IMR-90 (cell line): ENCODE measurements around the gene IRS2. TPM values are rescaled to one million over a fixed set of nuclear protein-coding genes. Genes with fewer than 3 reads are reported as not detected.
A peak's percentile ranks its signal among the peaks of the same experiment; 100 is the strongest.

ENCODE experiments used
- ATAC-seq: fragments of 200-7000 bp; cut with Tn5 transposase; 2 replicates; pipeline ENCODE4 v1.9.1; 2020; ENCODE audit warnings: low read depth, mild to moderate bottlenecking, moderate library complexity
- BruUV-seq: library from RNA; stranded (reverse); fragments of 400-500 nt; replicated peaks from 2 replicates; lab custom pipeline; 2021; lab: Mats Ljungman, UMichigan
- CTCF ChIA-PET: fragments of 300-600 bp; formaldehyde crosslinking; extraction: SDS; loops from one replicate; lab custom pipeline; 2021; ENCODE audit warnings: antibody characterized with exemption; lab: Yijun Ruan, JAX
- POLR2A ChIA-PET: fragments of 300-600 bp; sonication (Branson Sonifier 250); formaldehyde crosslinking; loops from one replicate; lab custom pipeline; 2022; ENCODE audit warnings: antibody characterized with exemption; ENCODE audit not compliant: unreplicated experiment; lab: Charles Lee
- DNase-seq: peaks from one replicate; pipeline ENCODE4 v3.0.0; 2013
- H2AFZ ChIP-seq: replicated peaks from 2 replicates; pipeline ENCODE3; 2013; ENCODE audit warnings: low read length, mild to moderate bottlenecking; ENCODE audit not compliant: poor library complexity
- H2AK5ac ChIP-seq: 2 replicates; pipeline ENCODE4 v1.6.1; 2013; ENCODE audit warnings: low read depth, low read length, inconsistent platforms
- H2AK9ac ChIP-seq: replicated peaks from 2 replicates; pipeline ENCODE3; 2013; ENCODE audit warnings: mild to moderate bottlenecking, low read depth, low read length, moderate library complexity; ENCODE audit not compliant: poor library complexity
- H2BK120ac ChIP-seq: 2 replicates; pipeline ENCODE4 v1.6.1; 2013; ENCODE audit warnings: low read depth, low read length, inconsistent platforms
- H2BK15ac ChIP-seq: 3 replicates; pipeline ENCODE4 v1.6.1; 2013; ENCODE audit warnings: low read depth, low read length, inconsistent platforms
- H2BK20ac ChIP-seq: 2 replicates; pipeline ENCODE4 v1.6.1; 2013; ENCODE audit warnings: low read depth, mild to moderate bottlenecking, inconsistent platforms, low read length, moderate library complexity
- H2BK5ac ChIP-seq: 2 replicates; pipeline ENCODE4 v1.6.1; 2013; ENCODE audit warnings: mild to moderate bottlenecking, low read depth, low read length, inconsistent platforms; ENCODE audit not compliant: poor library complexity, severe bottlenecking
- H3K14ac ChIP-seq: replicated peaks from 2 replicates; pipeline ENCODE4 v1.6.1; 2013; ENCODE audit warnings: low read depth, low read length, inconsistent platforms
- H3K18ac ChIP-seq: 2 replicates; pipeline ENCODE4 v1.6.1; 2013; ENCODE audit warnings: low read depth, low read length, control low read depth
- H3K23ac ChIP-seq: 2 replicates; pipeline ENCODE4 v1.6.1; 2013; ENCODE audit warnings: low read depth, low read length, inconsistent platforms
- H3K27ac ChIP-seq: 2 replicates; pipeline ENCODE4 v1.5.1; 2013; ENCODE audit warnings: mild to moderate bottlenecking, control low read depth, low read length; ENCODE audit not compliant: insufficient read depth
- H3K27me3 ChIP-seq: 2 replicates; pipeline ENCODE4 v1.6.1; 2013; ENCODE audit warnings: low read length; ENCODE audit not compliant: control insufficient read depth, insufficient read depth
- H3K36me3 ChIP-seq: 2 replicates; pipeline ENCODE4 v1.6.1; 2013; ENCODE audit warnings: low read length, mixed read lengths; ENCODE audit not compliant: control insufficient read depth, insufficient read depth
- H3K4ac ChIP-seq: 2 replicates; pipeline ENCODE4 v1.6.1; 2013; ENCODE audit warnings: low read depth, low read length, inconsistent platforms
- H3K4me1 ChIP-seq: 2 replicates; pipeline ENCODE4 v1.6.1; 2013; ENCODE audit warnings: low read length, mixed read lengths; ENCODE audit not compliant: control insufficient read depth, insufficient read depth
- H3K4me2 ChIP-seq: 2 replicates; pipeline ENCODE4 v1.6.1; 2013; ENCODE audit warnings: low read depth, mild to moderate bottlenecking, control low read depth, low read length, moderate library complexity
- H3K4me3 ChIP-seq: 2 replicates; pipeline ENCODE4 v1.5.1; 2013; ENCODE audit warnings: low read depth, mild to moderate bottlenecking, control low read depth, low read length, moderate library complexity; ENCODE audit not compliant: insufficient read depth
- H3K56ac ChIP-seq: 2 replicates; pipeline ENCODE4 v1.6.1; 2013; ENCODE audit warnings: low read length, inconsistent platforms; ENCODE audit not compliant: insufficient read depth; ENCODE audit errors: extremely low read depth
- H3K79me1 ChIP-seq, 2 experiments: 2 replicates each; pipeline ENCODE4 v1.6.1; 2013; ENCODE audit warnings: low read length in 2 of 2, inconsistent platforms in 1 of 2, low read depth in 1 of 2
- H3K9ac ChIP-seq: 2 replicates; pipeline ENCODE4 v1.6.1; 2013; ENCODE audit warnings: low read depth, low read length, control low read depth
- H3K9me1 ChIP-seq: 2 replicates; pipeline ENCODE4 v1.6.1; 2013; ENCODE audit warnings: low read length, inconsistent platforms; ENCODE audit not compliant: insufficient read depth
- H3K9me3 ChIP-seq: 2 replicates; pipeline ENCODE4 v1.6.1; 2013; ENCODE audit warnings: low read length; ENCODE audit not compliant: control insufficient read depth, insufficient read depth
- H4K20me1 ChIP-seq: 2 replicates; pipeline ENCODE4 v1.6.1; 2013; ENCODE audit warnings: low read length, inconsistent platforms; ENCODE audit not compliant: insufficient read depth
- H4K5ac ChIP-seq: 2 replicates; pipeline ENCODE4 v1.6.1; 2013; ENCODE audit warnings: mild to moderate bottlenecking, low read depth, low read length, control low read depth
- H4K8ac ChIP-seq, 2 experiments: 2 replicates each; pipeline ENCODE4 v1.6.1; 2013; ENCODE audit warnings: low read depth in 2 of 2, low read length in 2 of 2, control low read depth in 1 of 2, inconsistent platforms in 1 of 2
- H4K91ac ChIP-seq: 2 replicates; pipeline ENCODE4 v1.6.1; 2013; ENCODE audit warnings: low read depth, low read length, inconsistent platforms; ENCODE audit not compliant: insufficient read depth
- CTCF ChIP-seq: conservative IDR thresholded peaks from 2 replicates; pipeline ENCODE4 v1.5.1; 2012; ENCODE audit warnings: mild to moderate bottlenecking, low read depth, low read length, improper control_type of control experiment
- MAFK ChIP-seq: IDR thresholded peaks from 2 replicates; pipeline ENCODE4 v1.6.1; 2012; ENCODE audit warnings: low read depth, low read length, improper control_type of control experiment
- NFE2L2 ChIP-seq: fragments of 150-350 bp; IDR thresholded peaks from 2 replicates; pipeline ENCODE4 v1.6.1; 2016; ENCODE audit warnings: low read depth, mild to moderate bottlenecking, low read length
- POLR2A ChIP-seq: IDR thresholded peaks from 2 replicates; pipeline ENCODE4 v1.6.1; 2012; ENCODE audit warnings: mild to moderate bottlenecking, low read depth, low read length
- RCOR1 ChIP-seq: IDR thresholded peaks from 2 replicates; pipeline ENCODE4 v1.6.1; 2012; ENCODE audit warnings: mild to moderate bottlenecking, low read length, improper control_type of control experiment; ENCODE audit not compliant: insufficient replicate concordance
- RFX5 ChIP-seq: IDR thresholded peaks from 2 replicates; pipeline ENCODE4 v1.8.0; 2012; ENCODE audit warnings: low read depth, mild to moderate bottlenecking, low read length, moderate library complexity
- SMC3 ChIP-seq: fragments of 150-350 bp; IDR thresholded peaks from 2 replicates; pipeline ENCODE4 v1.6.1; 2016; ENCODE audit warnings: low read depth, mild to moderate bottlenecking, antibody characterized with exemption, low read length, moderate library complexity
- WGBS, 2 experiments: methylation state at CpG; one replicate each; pipeline versions ENCODE4 v1.1.5 to v1.1.7; 2013; ENCODE audit warnings: missing lambda C conversion rate in 2 of 2; ENCODE audit not compliant: insufficient read length in 1 of 2; ENCODE audit errors: extremely low coverage in 2 of 2; 5-methylcytosine and 5-hydroxymethylcytosine counted together
- dilution Hi-C: fragments of 300-500 bp; cut with HindIII; formaldehyde crosslinking; loops from one replicate; pipeline ENCODE4 v1.14.3; 2018; ENCODE audit warnings: low sequenced_read_pairs; ENCODE audit not compliant: unreplicated experiment
- in situ Hi-C: fragments of 300-500 bp; cut with MboI; formaldehyde crosslinking; loops from 3 replicates; pipeline ENCODE4 v1.14.3; 2019; ENCODE audit warnings: low sequenced_read_pairs, inconsistent platforms, mixed read lengths
- intact Hi-C: fragments of 100-400 bp; cut with micrococcal nuclease; formaldehyde crosslinking; loops from 2 replicates; pipeline ENCODE4 v1.10.0; 2022
- polyA plus RNA-seq, 3 experiments: library from polyadenylated mRNA; depleted of rRNA; stranded (reverse); fragments of >200 nt; gene quantifications; 2 replicates each; pipeline ENCODE4 v1.2.3, GENCODE V29; 2012; ENCODE audit warnings: low replicate concordance in 1 of 3
- total RNA-seq: library from RNA; depleted of rRNA; stranded (reverse); fragments of >200 nt; gene quantifications from 2 replicates; pipeline ENCODE4 v1.2.3, GENCODE V29; 2012
- TF ChIP-seq, protein P1 (sequence below): fragments of 150-350 bp; IDR thresholded peaks from 2 replicates; pipeline ENCODE4 v1.6.1; 2016; ENCODE audit warnings: low read depth, mild to moderate bottlenecking, low read length, moderate library complexity, borderline replicate concordance

Gene IRS2
- total and polyA plus RNA-seq, 2 of the 4 experiments (the other 2 are of a cell fraction) = 0.36 to 1.4 TPM

DNA sequence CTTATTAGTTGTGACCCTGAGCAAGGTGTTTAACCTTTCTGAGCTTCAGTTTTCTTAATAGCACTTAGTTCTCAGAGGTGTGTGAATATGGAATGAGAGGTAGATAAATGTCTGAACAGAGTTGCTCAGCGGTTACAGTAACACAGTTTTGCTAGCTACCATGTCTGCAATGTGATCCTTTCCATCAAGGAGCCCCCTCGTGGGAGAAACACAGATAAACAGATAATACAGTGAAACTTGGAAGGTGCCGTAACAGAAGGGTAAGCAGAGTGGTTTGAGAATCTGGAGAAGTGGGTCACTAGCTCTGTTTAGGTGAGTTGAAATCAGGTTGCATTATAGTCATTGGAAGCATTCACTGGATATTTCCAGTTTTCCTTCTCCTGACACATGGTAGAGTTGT lies 38.9 kb downstream of the IRS2 start:
- dilution Hi-C loops (no loop called here), intact Hi-C loops (loop anchor here (10.0 kb wide), 1 partner anchor 493 kb away; no protein-coding TSS in a partner anchor), in situ Hi-C loops (no loop called here)
- ATAC-seq (no peak), DNase-seq (no peak)
- Histone ChIP-seq H2BK20ac (no peak overlapping the region), H3K9ac (no peak overlapping the region), H2AK5ac (no peak overlapping the region), H4K20me1 (0 out of 2 replicates have a peak, but pooled peaks cover 3% of the 10 kb centered on the region), H3K79me1 (no peaks in the 10 kb centered on the region), H3K27me3 (peaks cover 13% of the 10 kb centered on the region), H3K27ac (no peak overlapping the region), H3K23ac (no peak overlapping the region), H3K56ac (no peak overlapping the region), H3K9me3 (no peaks in the 10 kb centered on the region), H4K8ac (no peak overlapping the region), H3K4ac (no peak overlapping the region), H4K5ac (no peak overlapping the region), H2BK5ac (no peak overlapping the region), H2BK120ac (no peak overlapping the region), H3K4me3 (no peak overlapping the region), H3K18ac (no peak overlapping the region), H4K91ac (no peak overlapping the region), H3K9me1 (0 out of 2 replicates have a peak, but pooled peaks cover 3% of the 10 kb centered on the region), H2BK15ac (no peak overlapping the region), H3K36me3 (peaks cover 1% of the 10 kb centered on the region; the same call in 1 of the 2 replicates), H2AFZ (no peak overlapping the region), H3K4me2 (no peak overlapping the region), H3K14ac (no peak overlapping the region), H3K4me1 (peaks cover 3% of the 10 kb centered on the region; the same call in 1 of the 2 replicates), H2AK9ac (no peak overlapping the region)
- WGBS, 2 experiments = no CpG with 5 or more reads among the region's 3 CpGs
- CTCF ChIA-PET = no interaction called here
- POLR2A ChIA-PET = no interaction called here
- TF ChIP-seq POLR2A (no peak), MAFK (no peak), SMC3 (no peak), RFX5 (no peak), RCOR1 (no peak), CTCF (0 out of 2 replicates have a peak, but pooled peaks have one; percentile 2), NFE2L2 (no peak)
- TF ChIP-seq, protein P1, sequence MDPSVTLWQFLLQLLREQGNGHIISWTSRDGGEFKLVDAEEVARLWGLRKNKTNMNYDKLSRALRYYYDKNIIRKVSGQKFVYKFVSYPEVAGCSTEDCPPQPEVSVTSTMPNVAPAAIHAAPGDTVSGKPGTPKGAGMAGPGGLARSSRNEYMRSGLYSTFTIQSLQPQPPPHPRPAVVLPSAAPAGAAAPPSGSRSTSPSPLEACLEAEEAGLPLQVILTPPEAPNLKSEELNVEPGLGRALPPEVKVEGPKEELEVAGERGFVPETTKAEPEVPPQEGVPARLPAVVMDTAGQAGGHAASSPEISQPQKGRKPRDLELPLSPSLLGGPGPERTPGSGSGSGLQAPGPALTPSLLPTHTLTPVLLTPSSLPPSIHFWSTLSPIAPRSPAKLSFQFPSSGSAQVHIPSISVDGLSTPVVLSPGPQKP = no peak
- no TSS peak for BruUV-seq
